Renal pelvis (tissue), 4 donors: ENCODE results near the gene HHATL. TPM values are rescaled to one million over a fixed set of nuclear protein-coding genes. Genes with fewer than 3 reads are reported as not detected.

Experiments used
- DNase-seq: peaks from one replicate; pipeline ENCODE4 v3.0.0-alpha.2; 2013
- polyA plus RNA-seq, 3 donors: library from polyadenylated mRNA; unstranded; fragments of 120-200 nt; gene quantifications; one replicate each; pipeline ENCODE4 v1.2.1, GENCODE V29; 2013; ENCODE audit not compliant: insufficient read length in 3 of 3

Gene HHATL
- polyA plus RNA-seq, 3 donors = 0.48 to 1.3 (median 0.54) TPM

DNA sequence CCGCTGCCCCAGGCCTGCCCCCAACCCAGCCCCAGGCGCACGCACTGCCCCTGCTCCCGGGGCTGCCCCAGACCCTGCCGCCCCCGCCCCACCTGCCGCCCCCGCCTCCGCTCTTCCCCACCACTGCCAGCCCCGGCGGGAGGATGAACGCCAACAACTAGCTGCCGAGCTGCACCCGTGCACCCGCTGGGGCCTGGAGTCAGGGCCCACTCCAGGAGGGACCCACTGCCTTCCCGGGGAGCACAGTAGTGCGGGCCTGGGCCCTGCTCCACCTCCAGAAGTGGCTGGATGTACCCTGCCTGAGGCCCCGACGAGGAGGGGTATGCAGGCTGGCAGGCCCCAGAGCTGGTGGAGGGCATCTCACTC is 38.2 kb downstream of the HHATL start:
- DNase-seq = no peak

DNA sequence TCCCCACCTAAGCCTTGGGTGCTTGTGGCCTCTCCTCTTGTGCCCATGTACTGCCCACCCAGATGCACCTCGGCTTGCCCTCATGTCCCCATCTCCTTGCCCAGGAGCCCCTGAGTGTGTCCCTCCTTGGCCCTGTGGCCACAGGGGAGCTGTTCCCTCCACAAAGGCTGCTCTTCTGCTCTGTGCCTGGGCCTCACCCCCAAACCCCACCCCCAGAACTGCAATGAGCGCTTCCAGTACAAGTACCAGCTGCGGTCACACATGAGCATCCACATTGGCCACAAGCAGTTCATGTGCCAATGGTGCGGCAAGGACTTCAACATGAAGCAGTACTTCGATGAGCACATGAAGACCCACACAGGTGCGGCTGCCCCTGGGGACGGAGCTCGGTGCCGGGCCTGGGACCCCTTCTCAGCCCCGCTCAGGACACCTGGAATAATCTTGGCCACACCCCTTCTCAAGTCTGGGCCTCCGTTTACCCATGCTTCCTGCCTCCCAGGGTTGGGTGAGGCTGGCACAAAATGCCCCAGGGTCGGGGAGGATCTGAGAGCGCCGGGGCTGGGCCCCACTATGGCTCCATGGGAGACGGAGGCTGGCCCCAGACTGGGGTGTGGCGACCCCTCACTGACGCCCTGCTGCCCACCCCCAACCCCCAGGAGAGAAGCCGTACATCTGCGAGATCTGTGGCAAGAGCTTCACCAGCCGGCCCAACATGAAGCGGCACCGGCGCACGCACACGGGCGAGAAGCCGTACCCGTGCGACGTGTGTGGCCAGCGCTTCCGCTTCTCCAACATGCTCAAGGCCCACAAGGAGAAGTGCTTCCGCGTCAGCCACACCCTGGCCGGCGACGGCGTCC is 38.8 kb downstream of the HHATL start:
- DNase-seq = no peak

DNA sequence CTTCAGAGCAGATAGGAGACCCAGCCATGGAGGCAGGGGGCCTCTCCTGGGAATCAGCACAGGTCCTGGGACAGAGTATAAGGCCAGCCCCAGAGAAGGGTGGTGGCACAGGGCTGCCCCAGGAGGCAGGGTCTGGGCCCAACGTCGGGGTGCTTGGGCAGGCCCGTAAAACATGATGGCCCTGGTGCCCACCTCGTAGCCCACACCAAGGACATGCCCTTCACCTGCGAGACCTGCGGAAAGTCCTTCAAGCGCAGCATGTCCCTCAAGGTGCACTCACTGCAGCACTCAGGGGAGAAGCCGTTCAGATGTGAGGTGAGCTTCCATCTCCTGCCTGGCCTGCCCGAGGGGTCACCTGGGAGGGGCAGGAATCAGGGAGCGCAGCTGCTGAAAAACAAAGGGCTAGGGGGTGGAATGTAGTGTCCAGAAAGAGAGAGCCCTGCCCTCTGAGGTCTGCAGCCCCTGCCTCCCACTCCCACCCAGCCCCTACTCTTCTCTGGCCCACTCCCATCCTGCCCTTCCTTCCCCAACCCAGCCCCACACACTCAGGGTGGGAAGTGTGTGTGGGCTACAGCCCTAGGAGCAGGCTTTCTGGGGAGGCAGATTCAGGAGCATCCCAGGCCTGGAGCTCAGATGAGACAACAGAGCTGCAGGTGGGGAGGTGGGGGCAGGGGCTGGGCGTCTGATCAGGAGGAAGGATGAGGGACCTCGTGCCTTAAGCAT is 39.6 kb downstream of the HHATL start:
- DNase-seq = no peak

DNA sequence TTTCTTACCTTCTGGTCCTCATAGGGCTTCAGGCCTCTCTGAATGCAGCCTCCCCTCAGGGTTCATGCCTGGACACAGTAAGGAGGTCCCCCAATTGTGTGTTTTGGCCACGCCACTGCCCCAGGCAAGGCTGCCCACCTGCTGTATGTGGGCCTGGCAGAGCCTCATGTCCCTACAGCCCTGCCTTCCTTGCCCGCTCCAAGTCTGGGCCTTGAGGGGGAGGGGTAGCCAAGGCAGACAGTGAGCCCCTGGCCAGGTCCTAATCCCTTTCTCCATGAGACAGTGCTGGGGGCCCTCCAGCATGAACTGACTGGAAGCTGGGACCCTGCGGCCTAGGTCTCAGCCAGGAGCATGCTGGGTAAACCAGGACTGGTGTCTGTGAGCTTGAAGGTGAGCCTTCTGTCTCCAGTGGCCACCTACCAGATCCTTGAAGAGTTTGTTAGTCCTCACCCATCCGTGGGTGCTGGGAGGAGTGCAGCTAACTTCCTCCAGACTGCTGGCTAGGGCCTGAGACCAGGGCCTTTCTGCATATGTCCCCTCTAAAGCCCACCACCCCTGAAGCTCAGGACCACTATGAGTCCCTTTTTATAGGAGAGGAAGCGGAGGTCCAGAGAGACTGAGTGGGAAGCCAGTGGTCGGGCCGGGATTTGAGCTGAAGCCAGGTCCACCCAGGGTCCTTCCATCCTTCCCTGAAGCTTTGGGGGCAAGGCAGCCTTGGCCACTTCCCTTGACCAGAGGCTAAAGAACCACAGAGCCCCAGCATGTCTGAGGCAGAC is 40.4 kb downstream of the HHATL start:
- DNase-seq = no peak

DNA sequence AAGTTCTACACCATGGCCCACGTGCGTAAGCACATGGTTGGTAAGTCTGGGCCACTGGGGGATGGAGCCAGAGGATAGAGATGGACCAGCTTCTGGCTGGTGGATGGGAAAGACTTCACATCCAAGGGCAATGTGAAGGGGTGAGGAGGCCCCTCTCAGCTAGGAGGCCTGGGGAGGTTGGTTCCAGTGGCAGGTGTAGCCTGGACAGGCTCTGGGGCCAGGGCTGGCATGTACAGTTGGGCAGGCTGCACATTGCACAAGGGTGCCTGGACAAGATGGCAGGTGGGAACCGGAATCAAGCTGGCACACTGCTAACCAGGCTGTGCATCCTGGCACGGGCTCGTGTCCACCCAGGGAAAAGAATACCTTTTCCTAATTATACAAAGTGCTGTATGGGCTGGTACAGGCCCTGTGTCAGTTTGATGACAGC is 41.0 kb downstream of the HHATL start:
- no peak for DNase-seq

DNA sequence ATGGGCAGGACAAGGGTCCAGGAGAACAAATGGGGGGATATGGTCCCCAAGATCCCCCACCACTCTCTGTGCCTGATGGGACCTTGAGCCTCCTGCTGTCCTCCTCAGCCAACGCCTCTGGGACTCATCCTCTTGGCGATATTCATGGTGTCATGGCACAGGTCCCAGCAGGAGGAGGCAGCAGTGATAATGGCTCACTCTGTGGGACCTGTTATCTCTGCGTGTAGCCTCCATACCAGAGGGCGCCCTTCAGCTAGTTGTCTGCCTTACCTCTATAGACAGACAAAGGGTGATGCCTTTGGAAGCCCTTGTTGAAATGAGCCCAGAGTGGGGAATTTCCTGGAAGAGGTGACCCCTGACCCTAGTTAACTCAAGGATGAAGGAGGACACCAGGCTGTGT is 41.7 kb downstream of the HHATL start:
- no peak for DNase-seq

DNA sequence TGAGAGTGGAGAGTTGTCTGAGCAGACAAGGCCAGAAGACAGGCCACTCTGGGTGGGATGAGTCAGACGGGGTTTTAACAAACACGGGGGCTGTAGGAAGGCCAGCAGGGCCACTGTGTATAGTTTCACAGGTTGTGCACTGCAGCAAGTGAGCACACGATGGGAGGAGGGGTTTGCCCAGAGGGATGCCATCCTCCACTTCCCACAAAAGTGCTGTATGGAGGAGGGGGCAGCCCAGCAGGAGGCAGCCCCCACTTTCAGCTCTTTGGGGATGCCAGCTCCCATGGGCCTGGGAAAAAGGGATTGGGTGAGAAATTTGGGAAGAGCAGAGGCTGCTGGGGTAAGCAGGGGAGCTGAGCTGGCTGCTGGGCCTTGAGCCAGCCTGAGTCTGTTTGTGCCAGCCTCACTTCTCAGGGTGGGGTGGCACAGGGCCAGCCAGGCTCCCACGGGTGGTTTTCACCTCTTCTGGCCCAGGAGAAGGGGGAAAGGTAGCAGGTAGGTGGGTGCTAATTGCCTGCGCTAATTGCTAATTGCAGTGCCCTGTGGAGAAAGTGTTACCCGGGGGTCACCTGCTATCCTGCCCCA is 42.4 kb downstream of the HHATL start:
- no peak for DNase-seq

DNA sequence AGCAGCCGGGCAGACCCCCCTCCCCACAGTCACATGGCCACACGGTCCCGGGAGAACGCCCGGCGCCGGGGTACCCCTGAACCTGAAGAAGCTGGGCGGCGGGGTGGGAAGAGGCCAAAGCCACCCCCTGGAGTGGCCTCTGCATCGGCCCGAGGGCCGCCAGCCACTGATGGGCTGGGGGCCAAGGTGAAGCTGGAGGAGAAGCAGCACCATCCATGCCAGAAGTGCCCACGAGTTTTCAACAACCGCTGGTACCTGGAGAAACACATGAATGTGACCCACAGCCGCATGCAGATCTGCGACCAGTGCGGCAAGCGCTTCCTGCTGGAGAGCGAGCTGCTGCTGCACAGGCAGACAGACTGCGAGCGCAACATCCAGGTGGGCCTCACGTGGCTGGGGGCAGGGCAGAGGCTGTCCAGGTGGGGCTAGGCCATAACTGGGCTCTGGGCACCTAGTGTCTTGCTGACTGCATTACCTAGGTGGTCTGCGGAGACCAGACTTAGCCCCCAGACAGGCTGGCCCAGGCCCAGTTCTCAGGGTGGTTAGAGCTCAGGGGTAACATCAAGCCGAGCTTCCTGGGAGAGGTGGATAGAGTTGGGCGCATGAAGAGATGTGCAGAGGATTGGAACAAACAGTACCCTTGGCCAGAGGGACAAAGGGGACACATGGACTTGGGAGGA is 43.0 kb downstream of the HHATL start:
- no peak for DNase-seq

DNA sequence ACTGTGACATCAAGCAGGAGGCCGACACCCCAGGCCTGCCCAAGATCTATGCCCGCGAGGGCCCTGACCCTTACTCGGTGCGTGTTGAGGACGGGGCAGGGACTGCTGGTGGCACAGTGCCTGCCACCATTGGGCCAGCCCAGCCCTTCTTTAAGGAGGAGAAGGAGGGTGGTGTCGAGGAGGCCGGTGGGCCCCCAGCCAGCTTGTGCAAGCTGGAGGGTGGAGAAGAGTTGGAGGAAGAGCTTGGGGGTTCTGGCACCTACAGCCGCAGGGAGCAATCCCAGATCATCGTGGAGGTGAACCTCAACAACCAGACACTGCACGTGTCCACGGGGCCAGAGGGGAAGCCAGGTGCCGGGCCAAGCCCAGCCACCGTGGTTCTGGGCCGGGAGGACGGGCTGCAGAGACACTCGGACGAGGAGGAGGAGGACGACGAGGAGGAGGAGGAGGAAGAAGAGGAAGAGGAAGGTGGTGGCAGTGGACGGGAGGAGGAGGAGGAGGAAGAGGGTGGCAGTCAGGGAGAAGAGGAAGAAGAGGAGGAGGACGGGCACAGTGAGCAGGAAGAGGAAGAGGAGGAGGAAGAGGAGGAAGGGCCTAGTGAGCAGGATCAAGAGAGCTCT is 43.7 kb downstream of the HHATL start:
- DNase-seq = no peak

DNA sequence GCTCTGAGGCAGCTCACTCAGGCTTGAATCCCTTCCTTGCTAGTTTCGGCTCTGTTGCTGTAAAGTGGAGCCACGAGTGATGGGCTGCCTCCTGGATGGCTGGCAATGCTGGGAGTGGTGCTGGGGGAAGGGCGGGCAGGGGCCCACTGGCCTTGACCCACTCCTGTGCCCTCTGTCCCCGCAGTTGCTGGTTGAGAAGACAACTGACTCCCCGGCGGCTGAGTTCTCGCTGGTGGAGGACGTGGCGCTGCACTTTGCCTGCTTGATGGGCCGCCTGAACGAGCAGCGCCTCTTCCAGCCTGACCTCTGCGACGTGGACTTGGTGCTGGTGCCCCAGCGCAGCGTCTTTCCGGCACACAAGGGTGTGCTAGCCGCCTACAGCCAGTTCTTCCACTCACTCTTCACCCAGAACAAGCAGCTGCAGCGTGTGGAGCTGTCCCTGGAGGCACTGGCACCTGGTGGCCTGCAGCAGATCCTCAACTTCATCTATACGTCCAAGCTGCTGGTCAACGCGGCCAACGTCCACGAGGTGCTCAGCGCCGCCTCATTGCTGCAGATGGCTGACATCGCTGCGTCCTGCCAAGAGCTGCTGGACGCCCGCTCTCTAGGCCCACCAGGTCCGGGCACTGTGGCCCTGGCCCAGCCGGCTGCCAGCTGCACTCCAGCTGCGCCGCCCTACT is 44.4 kb downstream of the HHATL start:
- DNase-seq = no peak

DNA sequence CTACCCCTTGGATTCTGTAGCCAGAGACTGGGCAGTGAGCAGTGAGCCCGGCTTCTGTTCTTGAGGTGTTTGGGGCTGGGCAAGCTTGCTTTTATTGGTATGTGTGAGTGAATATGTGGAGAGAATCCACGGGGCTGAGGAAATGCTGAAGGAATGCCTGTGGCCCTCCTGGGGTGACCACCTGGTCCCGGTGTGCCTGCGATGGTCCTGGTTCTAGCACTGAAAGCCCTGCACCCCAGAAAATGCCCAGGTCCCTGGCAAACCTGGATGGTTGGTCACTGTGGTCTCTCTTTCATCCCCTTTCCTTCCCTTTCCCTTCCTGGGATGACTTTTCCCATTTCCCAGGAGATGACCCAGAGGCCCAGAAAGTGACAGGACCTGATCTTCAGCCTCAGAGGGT is 44.9 kb downstream of the HHATL start:
- no peak for DNase-seq

DNA sequence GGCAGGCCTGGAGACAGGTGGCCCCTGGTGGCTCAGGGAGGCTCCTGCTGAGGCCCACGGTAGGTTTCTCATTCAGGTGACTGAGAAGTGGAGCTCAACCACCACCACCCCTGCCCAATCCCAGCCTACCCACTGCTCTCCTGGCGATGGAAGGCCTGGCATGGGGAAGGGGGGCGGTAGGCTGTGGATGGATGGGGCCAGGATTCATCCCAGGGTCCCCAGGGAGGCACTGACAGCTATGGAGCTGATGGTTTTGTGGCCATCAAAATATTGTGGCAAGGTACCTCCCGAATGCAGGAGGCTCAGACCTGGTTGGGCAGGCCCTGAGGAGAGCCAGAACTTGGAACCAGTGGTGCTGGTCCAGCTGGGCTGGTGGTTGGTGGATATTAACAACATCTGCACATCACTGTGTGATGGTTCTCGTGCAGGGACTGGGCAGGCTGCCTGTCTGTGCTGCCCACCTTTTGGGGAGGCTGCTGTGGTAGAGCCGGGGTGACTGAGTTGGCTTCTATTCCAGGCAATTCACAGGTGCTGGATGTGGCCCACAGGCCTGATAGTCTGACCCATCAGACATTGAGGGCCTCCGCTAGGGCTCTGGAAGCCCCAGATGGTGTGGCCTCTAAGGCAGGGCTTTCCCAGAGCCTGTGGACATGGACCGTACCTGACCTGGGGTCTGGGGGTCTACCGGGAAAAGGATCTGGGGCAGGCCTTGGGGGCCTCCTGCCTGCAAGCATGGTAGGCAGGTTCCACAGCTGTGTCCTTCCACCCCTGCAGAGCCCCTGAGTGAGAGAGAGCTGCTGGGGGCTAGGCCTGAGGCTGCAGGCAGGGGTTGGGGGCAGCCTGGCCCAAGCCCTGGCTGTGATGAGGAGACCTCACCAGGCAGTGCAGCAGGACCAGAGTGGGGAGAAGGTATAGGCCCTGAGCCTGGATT is 45.7 kb downstream of the HHATL start:
- DNase-seq = no peak

DNA sequence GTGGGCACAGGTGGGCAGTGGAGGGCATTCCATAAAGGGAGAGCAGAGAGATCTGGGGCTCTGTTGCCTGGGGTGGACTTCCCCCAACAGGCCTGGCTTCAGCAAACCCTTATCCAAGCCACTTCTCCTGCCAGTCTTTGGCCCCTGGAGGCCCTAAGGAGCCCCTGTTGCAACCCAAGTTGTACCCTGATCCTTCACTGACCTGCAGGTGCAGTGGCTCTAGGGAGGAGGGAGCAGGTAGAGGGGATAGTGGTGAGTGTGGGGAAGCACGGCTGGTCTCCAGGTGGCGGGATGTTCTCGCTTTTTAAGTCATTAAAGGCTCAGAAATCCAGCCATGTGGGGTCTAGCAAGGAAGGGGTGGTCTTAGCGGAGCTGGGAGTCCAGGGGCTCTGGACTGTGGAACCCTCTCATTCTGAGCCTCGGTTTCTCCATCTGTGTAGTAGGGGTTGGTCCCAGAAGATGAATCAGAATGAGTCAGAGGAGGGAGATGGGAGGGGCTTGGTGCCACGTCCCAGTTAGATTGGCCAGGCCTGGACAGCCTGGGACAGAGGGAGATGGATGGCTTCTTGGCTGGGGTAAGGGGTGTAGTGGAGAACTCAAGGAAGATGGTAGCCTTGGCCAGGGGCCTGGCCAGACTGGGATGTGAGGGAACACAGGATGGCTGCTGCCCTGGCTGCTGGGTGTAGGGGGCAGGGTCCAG is 46.5 kb downstream of the HHATL start:
- no peak for DNase-seq

DNA sequence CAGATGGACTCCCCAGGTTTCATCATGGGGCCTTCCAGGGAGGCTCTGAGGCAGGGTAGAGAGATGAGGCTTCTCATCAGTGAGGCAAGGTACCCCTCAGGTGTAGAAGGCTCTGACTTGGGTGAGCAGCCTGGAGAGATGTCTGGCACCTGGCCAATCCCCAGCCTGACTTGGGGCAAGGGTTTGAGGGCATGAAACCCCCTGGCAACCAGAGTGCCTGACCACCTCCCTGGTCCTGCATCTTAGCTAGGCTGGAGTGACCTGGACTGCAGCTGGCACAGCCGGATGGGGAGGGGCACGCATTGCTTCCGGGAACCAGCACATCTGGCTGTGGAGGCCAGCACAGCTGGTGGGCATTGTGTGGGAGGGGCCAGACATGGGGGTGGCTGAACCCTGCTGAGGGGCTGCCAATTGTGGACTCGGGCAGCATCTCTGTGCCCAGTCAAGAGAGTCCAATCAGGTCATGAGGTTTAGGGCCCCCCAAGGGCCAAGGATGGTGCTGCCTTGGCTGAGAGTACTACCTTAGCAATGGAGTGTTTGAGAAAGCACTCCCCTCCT is 47.2 kb downstream of the HHATL start:
- no peak for DNase-seq

DNA sequence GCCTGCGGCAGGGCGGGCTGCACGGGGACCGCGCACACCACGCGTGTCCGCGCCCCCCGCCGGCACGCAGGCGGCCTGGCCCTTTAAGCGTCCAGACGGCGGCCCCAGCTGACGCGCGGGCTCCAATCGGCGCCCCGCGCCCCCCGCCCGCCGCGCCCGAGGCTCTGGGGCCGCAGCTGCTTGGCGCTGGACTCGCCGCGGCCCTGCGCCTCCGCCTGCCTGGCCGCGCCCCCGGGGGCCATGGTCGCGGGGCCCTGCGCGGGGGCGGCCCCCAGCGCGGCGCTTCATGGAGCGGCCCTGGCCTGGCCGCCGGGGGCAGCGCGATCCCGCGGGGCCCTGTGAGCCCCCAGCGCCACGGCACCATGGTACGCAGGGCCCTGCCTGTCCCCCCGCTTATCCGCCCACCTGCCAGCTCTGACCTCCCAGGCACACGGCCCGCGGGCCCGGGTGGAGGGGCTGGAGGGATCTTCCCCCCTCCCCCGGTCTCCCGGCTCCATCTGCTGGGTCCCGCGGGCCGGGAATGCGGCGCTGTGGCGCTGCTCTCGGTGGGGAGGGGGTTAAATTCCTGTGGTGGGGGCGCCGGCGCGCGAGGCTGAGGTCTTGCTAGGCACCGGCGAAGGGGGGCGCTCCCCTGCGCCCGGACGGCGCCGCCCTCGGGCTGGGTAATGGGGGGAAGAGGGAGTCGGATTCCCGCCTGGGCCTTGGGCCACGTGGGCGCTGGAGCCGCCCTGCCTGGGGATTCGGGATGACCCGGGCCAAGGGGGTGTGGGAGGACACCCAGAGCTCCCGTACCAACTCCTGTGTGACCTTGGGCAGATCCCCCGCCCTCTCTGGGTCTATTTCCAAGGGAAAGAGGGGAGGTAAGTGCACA is 48.0 kb downstream of the HHATL start:
- DNase-seq = peak; percentile 65

DNA sequence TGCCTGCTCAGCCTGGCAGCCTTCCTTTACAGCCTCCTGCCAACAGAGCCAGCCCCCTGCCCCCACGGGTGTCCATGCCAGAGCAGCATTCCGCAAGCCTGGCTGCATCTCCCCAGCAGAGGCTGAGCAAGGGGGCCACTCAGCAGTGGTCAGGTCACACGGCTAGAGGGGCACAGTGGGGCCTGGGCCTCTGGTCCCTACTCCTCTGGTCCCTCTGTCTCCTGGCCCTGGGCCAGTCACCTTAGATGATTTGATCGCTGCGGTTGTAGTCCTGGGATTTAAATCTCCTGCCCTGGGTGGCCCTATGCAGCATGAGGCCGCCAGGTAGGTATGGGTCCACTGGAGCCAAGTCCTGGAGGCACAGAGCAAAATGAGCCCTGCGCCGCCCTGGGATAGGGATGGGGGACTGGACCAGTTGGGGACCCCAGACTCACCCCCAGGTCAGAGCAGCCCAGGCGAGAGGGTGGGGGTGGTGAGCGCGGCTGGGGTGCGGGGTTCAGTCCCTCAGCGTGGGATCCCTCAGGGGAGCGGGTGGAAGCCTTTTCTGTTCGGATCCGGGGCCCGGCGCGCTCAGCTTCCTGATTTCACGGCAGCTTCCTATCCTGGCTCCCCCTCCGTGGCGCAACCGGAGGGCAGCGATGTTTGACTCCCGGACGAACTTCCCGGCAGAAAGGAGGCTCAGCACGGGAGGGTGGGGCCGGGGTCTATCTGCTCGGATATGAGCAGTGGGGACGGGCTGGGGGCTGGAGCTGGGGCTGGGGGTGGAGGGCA is 48.9 kb downstream of the HHATL start, which contains the start of gene ZBTB47:
Gene ZBTB47, plus strand, starts transcription at position 138 of the 771 bp plus-strand sequence. CDS start 4,659 bp downstream, outside the sequence.
- DNase-seq = no peak

DNA sequence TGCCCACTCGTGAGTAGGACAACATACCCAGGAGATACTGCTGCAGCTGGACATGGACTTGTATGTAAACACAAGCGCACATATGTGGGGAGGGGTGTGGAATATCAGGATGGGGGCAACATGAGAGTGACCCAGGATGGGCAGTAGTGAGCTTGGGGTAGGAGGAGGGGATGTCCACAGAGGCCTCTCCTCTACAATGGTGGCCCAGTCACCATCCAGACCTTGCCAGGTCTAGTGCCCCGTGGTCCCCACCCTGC is 49.4 kb downstream of the HHATL start:
- no peak for DNase-seq
